Nephron progenitor cell (in vitro differentiated cells): ENCODE results near the gene HEPACAM.

ENCODE experiments used
- DNase-seq: peaks from one replicate; pipeline ENCODE4 v3.0.0; 2021
- H3K27ac Mint-ChIP-seq: 2 replicates; pipeline ENCODE4 v1.8.0; 2021; ENCODE audit warnings: mild to moderate bottlenecking, moderate library complexity, mixed read lengths
- H3K27me3 Mint-ChIP-seq: 2 replicates; pipeline ENCODE4 v1.8.0; 2021; ENCODE audit warnings: mild to moderate bottlenecking, low read depth, mixed read lengths; ENCODE audit not compliant: poor library complexity
- H3K36me3 Mint-ChIP-seq: 2 replicates; pipeline ENCODE4 v1.8.0; 2021; ENCODE audit warnings: low read depth, mixed read lengths
- H3K4me1 Mint-ChIP-seq: 2 replicates; pipeline ENCODE4 v1.8.0; 2021; ENCODE audit warnings: mixed read lengths
- H3K4me3 Mint-ChIP-seq: 2 replicates; pipeline ENCODE4 v1.8.0; 2021; ENCODE audit warnings: mild to moderate bottlenecking, moderate library complexity, mixed read lengths
- H3K9me3 Mint-ChIP-seq: 2 replicates; pipeline ENCODE4 v1.8.0; 2021; ENCODE audit warnings: mild to moderate bottlenecking, moderate library complexity, mixed read lengths
- CTCF ChIP-seq: fragments of 200-600 bp; sonication (generic); IDR thresholded peaks from 2 replicates; pipeline ENCODE4 v1.5.0; 2021; ENCODE audit warnings: antibody characterized with exemption

HEPACAM gene

GRCh38 chr11:124946735-124947141 is 10.9 kb upstream of the HEPACAM start:
- H3K4me3 Mint-ChIP-seq, result no peak overlapping the region
- H3K9me3 Mint-ChIP-seq, result peaks cover 19% of the 10 kb centered on the region
- H3K27ac Mint-ChIP-seq, result no peak overlapping the region
- no peak for DNase-seq
- peaks cover 25% of the 10 kb centered on the region for H3K27me3 Mint-ChIP-seq
- TF ChIP-seq CTCF, result no peak
- H3K4me1 Mint-ChIP-seq, result peaks cover 7% of the 10 kb centered on the region
- peaks cover 8% of the 10 kb centered on the region for H3K36me3 Mint-ChIP-seq

GRCh38 chr11:124945826-124946225 is 10.0 kb upstream of the HEPACAM start:
- Mint-ChIP-seq H3K4me1 (peaks cover 7% of the 10 kb centered on the region), H3K9me3 (peaks cover 19% of the 10 kb centered on the region), H3K27ac (no peak overlapping the region), H3K27me3 (peaks cover 25% of the 10 kb centered on the region), H3K4me3 (no peak overlapping the region), H3K36me3 (peaks cover 8% of the 10 kb centered on the region)
- no peak for TF ChIP-seq CTCF
- no peak for DNase-seq

GRCh38 chr11:124944565-124944964 is 8.7 kb upstream of the HEPACAM start:
- peaks cover 18% of the 10 kb centered on the region for H3K9me3 Mint-ChIP-seq
- DNase-seq, result no peak
- H3K4me3 Mint-ChIP-seq, result no peak overlapping the region
- peaks cover 24% of the 10 kb centered on the region for H3K27me3 Mint-ChIP-seq
- no peak for TF ChIP-seq CTCF
- H3K36me3 Mint-ChIP-seq, result peaks cover 8% of the 10 kb centered on the region
- peaks cover 7% of the 10 kb centered on the region for H3K4me1 Mint-ChIP-seq
- H3K27ac Mint-ChIP-seq, result no peak overlapping the region

GRCh38 chr11:124943741-124944140 is 7.9 kb upstream of the HEPACAM start:
- DNase-seq, result no peak
- Mint-ChIP-seq H3K4me1 (peaks cover 11% of the 10 kb centered on the region), H3K27ac (no peak overlapping the region), H3K27me3 (peaks cover 25% of the 10 kb centered on the region), H3K36me3 (peaks cover 6% of the 10 kb centered on the region), H3K4me3 (no peak overlapping the region), H3K9me3 (peaks cover 12% of the 10 kb centered on the region)
- no peak for TF ChIP-seq CTCF

GRCh38 chr11:124943254-124943616 is 7.4 kb upstream of the HEPACAM start:
- H3K9me3 Mint-ChIP-seq, result peaks cover 7% of the 10 kb centered on the region
- H3K36me3 Mint-ChIP-seq, result peaks cover 1% of the 10 kb centered on the region
- no peak overlapping the region for H3K4me3 Mint-ChIP-seq
- H3K27me3 Mint-ChIP-seq, result peaks cover 27% of the 10 kb centered on the region
- H3K4me1 Mint-ChIP-seq, result peaks cover 11% of the 10 kb centered on the region
- no peak overlapping the region for H3K27ac Mint-ChIP-seq
- TF ChIP-seq CTCF, result no peak
- DNase-seq, result no peak

- no peak for DNase-seq
- no peak overlapping the region for H3K4me3 Mint-ChIP-seq
- peaks cover under 1% of the 10 kb centered on the region for H3K9me3 Mint-ChIP-seq
- peaks cover 23% of the 10 kb centered on the region for H3K27me3 Mint-ChIP-seq
- no peaks in the 10 kb centered on the region for H3K36me3 Mint-ChIP-seq
- no peak for TF ChIP-seq CTCF
- no peak overlapping the region for H3K27ac Mint-ChIP-seq
- peaks cover 11% of the 10 kb centered on the region for H3K4me1 Mint-ChIP-seq
Observed at GRCh38 chr11:124942466-124943253, 6.8 kb upstream of the HEPACAM start.
